ENCODE data around the gene ZNF470. TPM values are rescaled to one million over a fixed set of nuclear protein-coding genes. Genes with fewer than 3 reads are reported as not detected.
A peak's percentile ranks its signal among the peaks of the same experiment; 100 is the strongest.

ZNF470 gene
- not detected in 2 replicates for total RNA-seq (2011; cell fraction: chromatin; rRNA removed; ENCODE audit: low replicate concordance)
- not detected in 2 replicates for total RNA-seq (2011; cell fraction: nucleolus; rRNA removed)
- 0.15 TPM in 1 of 2 replicates, not detected in the other for total RNA-seq (2011; cell fraction: nucleoplasm; rRNA removed)
- total RNA-seq (2014; rRNA removed) = not detected in 2 replicates
- not detected in 2 replicates for total RNA-seq (2014; rRNA removed; fragmentation: Illumina TruSeq; extraction: Trizol)
- not detected in 2 replicates for total RNA-seq (2015; rRNA removed; fragmentation: Illumina TruSeq; extraction: Trizol)
- total RNA-seq (2021) = not detected in 2 replicates
- polyA plus RNA-seq (2011; rRNA removed) = 0.03 TPM in 1 of 2 replicates, not detected in the other
- polyA plus RNA-seq (2011; cell fraction: cytosol; rRNA removed) = not detected in 2 replicates
- not detected in 2 replicates for polyA plus RNA-seq (2011; cell fraction: nucleus; rRNA removed)
- polyA plus RNA-seq (2012) = 0.04 TPM in 1 of 2 replicates, not detected in the other
- 0.03 TPM in 1 of 2 replicates, not detected in the other for polyA plus RNA-seq (2014; fragmentation: Illumina TruSeq; extraction: Trizol)
- polyA plus RNA-seq (2014; fragmentation: Nextera tagmentation; extraction: Ambion mirVana) = not detected
- not detected in 2 replicates for polyA plus RNA-seq (2014; rRNA removed)
- polyA minus RNA-seq (2011; rRNA and poly(A)+ RNA removed) = not detected in 2 replicates
- not detected in 2 replicates for polyA minus RNA-seq (2011; cell fraction: cytosol; rRNA and poly(A)+ RNA removed)
- not detected in 2 replicates for polyA minus RNA-seq (2011; cell fraction: nucleus; rRNA and poly(A)+ RNA removed)
- percentile 15 among the genes with signal in this experiment for Bru-seq, nascent RNA
- BruChase-seq, experiment 1, labeled RNA remaining after a 2-hour chase = not detected
- BruChase-seq, experiment 2, labeled RNA remaining after a 6-hour chase = percentile 14 among the genes with signal in this experiment
- long read RNA-seq, experiment 1 = 0 reads
- long read RNA-seq, experiment 2 = 0 reads
- long read RNA-seq, experiment 3, full-length matches to known transcripts = 1 of 1 reads
- long read RNA-seq, experiment 3, partial matches to known transcripts = 0 of 1 reads
- long read RNA-seq, experiment 3, other reads (novel, unspliced or antisense) = 0 of 1 reads

- in situ Hi-C loops (cut with MboI) (no loop called here), intact Hi-C loops (cut with micrococcal nuclease) (no loop called here)
- H3K27ac ChIP-seq (ENCODE audit: extremely low read depth, low read depth, low read length) = no peak within 1 kb of the TSS
- 9% methylated on average over 35 of the region's 66 CpGs for WGBS (ENCODE audit: insufficient coverage, low coverage, missing lambda C conversion rate)
- no peak within 1 kb of the TSS for H3K4me2 ChIP-seq (ENCODE audit: insufficient read depth, low read length)
- H3K9me1 ChIP-seq (ENCODE audit: control insufficient read depth, insufficient read depth, low read length) = no peaks in the 10 kb centered on the region
- H4K20me1 ChIP-seq (replicated peaks; ENCODE audit: control insufficient read depth, insufficient read depth, low read length) = no peaks in the 10 kb centered on the region
- no peak within 1 kb of the TSS for H2AFZ ChIP-seq (ENCODE audit: low read depth, low read length)
- POLR2A ChIA-PET = no interaction called here
- peak; percentile 80 for ATAC-seq
- no peak for FAIRE-seq
- peaks cover 2% of the 10 kb centered on the region; the same call in 1 of the 2 replicates for H3K9me3 ChIP-seq (replicated peaks; ENCODE audit: control insufficient read depth, insufficient read depth, low read depth, low read length)
- H3K4me1 ChIP-seq (replicated peaks in 1 of 2; ENCODE audit: control insufficient read depth in 2 of 2, insufficient read depth in 2 of 2, low read length in 2 of 2) = peaks cover 0 to 8% of the 10 kb centered on the region in 2 experiments; a peak in 2 of 5 replicates
- CTCF ChIA-PET (ENCODE audit: low intra/inter-chr PET ratio) = no interaction called here
- no TSS peak for BruUV-seq (replicated peaks)
- no peaks in the 10 kb centered on the region for H3K27me3 ChIP-seq (ENCODE audit: control insufficient read depth in 2 of 2, insufficient read depth in 2 of 2, low read length in 2 of 2)
- no peak within 1 kb of the TSS for H3K9ac ChIP-seq (ENCODE audit: insufficient read depth in 1 of 2, low read depth in 2 of 2, low read length in 2 of 2)
- H3K4me3 ChIP-seq = no peak within 1 kb of the TSS
- no peaks in the 10 kb centered on the region for H3K36me3 ChIP-seq (ENCODE audit: control insufficient read depth, insufficient read depth, low read length)
- H3K79me2 ChIP-seq (ENCODE audit: control insufficient read depth, insufficient read depth, low read length) = no peaks in the 10 kb centered on the region
- DNase-seq (ENCODE audit: extremely low read depth in 1 of 4, low spot score in 3 of 4) = peak; percentile 18 to 25 (median 22)
- TF ChIP-seq ZNF282 (CRISPR knock-in tag; IDR thresholded peaks at IDR 0.05) (no peak), FIP1L1 (IDR thresholded peaks at IDR 0.05; ENCODE audit: low read depth, low read length, poor library complexity, severe bottlenecking) (no peak), EZH2 (IDR thresholded peaks at IDR 0.05; ENCODE audit: borderline replicate concordance, low read depth, low read length) (no peak), NRF1 (conservative IDR thresholded peaks at IDR 0.05 in 1 of 2, IDR thresholded peaks at IDR 0.05 in 1 of 2) (peak in 1 of 2 experiments; percentile 26; a peak in 1 of 4 replicates), BDP1 (IDR thresholded peaks at IDR 0.05; ENCODE audit: insufficient read depth, insufficient read length) (no peak), ELF1 (tag; IDR thresholded peaks at IDR 0.05) (peak; percentile 60), TRIM24 (IDR thresholded peaks at IDR 0.05) (no peak), NR3C1 (CRISPR knock-in tag; IDR thresholded peaks at IDR 0.05) (no peak), KAT8 (IDR thresholded peaks at IDR 0.05; ENCODE audit: low read depth) (no peak), GABPB1 (CRISPR knock-in tag; IDR thresholded peaks at IDR 0.05) (peak; percentile 75; the same call in 1 of the 2 replicates), TCF7L2 (IDR thresholded peaks at IDR 0.05; ENCODE audit: low read depth, low read length) (no peak), ZBTB33 (CRISPR knock-in tag; IDR thresholded peaks at IDR 0.05) (0 out of 2 replicates have a peak, but pooled peaks have one; percentile 9), ARID3A (IDR thresholded peaks at IDR 0.05; ENCODE audit: borderline replicate concordance, low read depth, low read length) (no peak), NBN (IDR thresholded peaks at IDR 0.05; ENCODE audit: low read depth) (no peak), IFI16 (CRISPR knock-in tag; IDR thresholded peaks at IDR 0.05) (no peak)
Measured at GRCh38 chr19:56567274-56568120, at the start of gene ZNF470. Gene ZNF470, plus strand, starts transcription at chr19:56567468. Its CDS starts 2,844 bp downstream, at chr19:56570312.

All from K562 (cell line).